Dendritic cell treated with granulocyte-macrophage colony-stimulating factor and Interleukin-4, amounts not matched to agents 40 ng/mL and 50 ng/mL, for 4 days (primary cell): Measurements from ENCODE around the gene GNLY.
"Not testable (repeated sequence)": the region's sequence is repeated elsewhere in the genome, so short reads cannot be mapped to it uniquely, and the experiment has no call there.

Source experiments
- H3K27ac Mint-ChIP-seq: one replicate; pipeline ENCODE4 v1.8.0; 2022; ENCODE audit warnings: mild to moderate bottlenecking, mixed read lengths
- H3K27me3 Mint-ChIP-seq: one replicate; pipeline ENCODE4 v1.8.0; 2022; ENCODE audit warnings: mild to moderate bottlenecking, mixed read lengths
- H3K36me3 Mint-ChIP-seq: one replicate; pipeline ENCODE4 v1.8.0; 2022; ENCODE audit warnings: low read depth, mixed read lengths
- H3K4me1 Mint-ChIP-seq: one replicate; pipeline ENCODE4 v1.8.0; 2022; ENCODE audit warnings: low read depth, mixed read lengths
- H3K4me3 Mint-ChIP-seq: one replicate; pipeline ENCODE4 v1.8.0; 2022; ENCODE audit warnings: mild to moderate bottlenecking, moderate library complexity, mixed read lengths
- H3K9me3 Mint-ChIP-seq: one replicate; pipeline ENCODE4 v1.8.0; 2022; ENCODE audit warnings: mixed read lengths
- intact Hi-C: fragments of 100-400 bp; cut with micrococcal nuclease; formaldehyde crosslinking; loops from one replicate; pipeline ENCODE4 v1.15.0; 2022

GNLY gene

GRCh38 chr2:85713836-85714235 lies 19.7 kb downstream of the GNLY start:
- no peaks in the 10 kb centered on the region for H3K9me3 Mint-ChIP-seq

DNA sequence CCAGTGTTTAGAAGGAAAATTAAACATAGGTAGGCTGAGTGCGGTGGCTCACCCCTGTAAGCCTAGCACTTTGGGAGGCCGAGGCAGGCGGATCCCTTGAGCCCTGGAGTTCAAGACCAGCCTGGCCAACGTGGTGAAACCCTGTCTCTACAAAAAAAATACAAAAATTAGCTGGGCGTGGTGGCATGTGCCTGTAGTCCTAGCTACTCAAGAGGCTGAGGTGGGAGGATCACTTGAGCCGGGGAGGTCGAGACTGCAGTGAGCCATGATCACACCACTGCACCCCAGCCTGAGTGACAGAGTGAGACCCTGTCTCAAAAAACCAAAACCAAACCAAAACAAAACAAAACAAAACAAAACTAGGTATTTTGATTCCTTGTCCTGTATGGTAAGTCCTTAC lies 20.3 kb downstream of the GNLY start:
- H3K36me3 Mint-ChIP-seq, H3K4me3 Mint-ChIP-seq, H3K27me3 Mint-ChIP-seq, H3K9me3 Mint-ChIP-seq: not testable (repeated sequence)
- peaks cover 81% of the 10 kb centered on the region for H3K4me1 Mint-ChIP-seq
- intact Hi-C loops = loop anchor here (5.0 kb wide), 1 partner anchor 77 kb away; no protein-coding TSS in a partner anchor
- H3K27ac Mint-ChIP-seq = peak overlapping the region; percentile 67

More at GRCh38 chr2:85713836-85714235, 19.7 kb downstream of the GNLY start:
- Mint-ChIP-seq H3K36me3 (no peaks in the 10 kb centered on the region), H3K27ac (peak overlapping the region; percentile 67), H3K4me1 (peaks cover 82% of the 10 kb centered on the region), H3K27me3 (peaks cover 2% of the 10 kb centered on the region), H3K4me3 (no peak overlapping the region)
- intact Hi-C loops = loop anchor here (5.0 kb wide), 1 partner anchor 77 kb away; no protein-coding TSS in a partner anchor

DNA sequence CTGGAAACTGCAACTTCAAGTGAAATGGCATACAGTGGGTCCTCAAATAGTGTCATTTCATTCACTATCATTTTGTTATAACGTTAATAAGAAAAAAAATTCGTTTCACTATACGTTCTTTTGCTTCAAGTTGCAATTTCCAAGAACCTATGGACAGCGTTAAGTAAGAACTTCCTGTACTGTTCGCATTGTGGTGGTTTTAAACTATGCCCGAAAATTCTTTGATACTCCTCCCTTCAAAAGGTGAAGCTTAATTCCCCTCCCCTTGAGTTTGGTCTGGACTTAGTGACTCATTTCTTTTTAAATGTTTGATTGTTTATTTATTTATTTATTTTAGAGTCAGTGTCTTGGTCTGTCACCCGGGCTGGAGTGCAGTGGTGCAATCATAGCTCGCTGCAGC lies 20.7 kb downstream of the GNLY start:
- Mint-ChIP-seq H3K9me3 (no peaks in the 10 kb centered on the region), H3K27me3 (peaks cover 2% of the 10 kb centered on the region), H3K36me3 (no peaks in the 10 kb centered on the region), H3K27ac (no peak overlapping the region), H3K4me1 (peaks cover 81% of the 10 kb centered on the region), H3K4me3 (no peak overlapping the region)
- intact Hi-C loops = loop anchor here (5.0 kb wide), 2 partner anchors 38 to 78 kb away; no protein-coding TSS in a partner anchor

DNA sequence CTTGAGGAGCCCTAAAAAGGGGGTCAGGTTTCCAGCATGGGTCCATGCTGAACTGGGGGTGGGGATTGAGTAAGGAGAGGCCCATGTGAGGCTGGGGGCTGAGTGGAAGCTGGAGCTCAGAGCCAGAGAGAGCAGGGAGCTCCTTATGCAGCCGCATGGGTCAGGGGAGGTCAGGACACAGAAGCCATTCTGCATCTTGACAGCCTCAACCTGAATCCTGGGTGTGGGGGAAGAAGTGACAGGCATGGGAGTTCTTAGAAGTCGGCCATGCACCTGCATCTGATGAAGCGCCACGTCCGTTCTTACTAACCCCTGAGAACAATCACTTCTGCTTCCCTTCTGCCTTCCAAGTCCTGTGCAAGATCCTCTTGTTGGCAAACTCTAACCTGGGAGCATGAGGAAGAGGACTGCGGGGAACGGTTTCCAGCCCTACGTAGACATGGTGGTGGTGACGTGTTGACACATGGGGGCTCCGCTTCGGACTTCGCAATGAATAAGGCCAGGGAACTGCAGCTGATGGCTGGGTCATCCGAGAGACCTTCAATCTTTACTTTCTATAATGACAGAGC lies 22.3 kb downstream of the GNLY start:
- no peaks in the 10 kb centered on the region for H3K36me3 Mint-ChIP-seq
- no peaks in the 10 kb centered on the region for H3K9me3 Mint-ChIP-seq
- H3K27ac Mint-ChIP-seq = peak overlapping the region; percentile 26

GRCh38 chr2:85717308-85718008 lies 23.3 kb downstream of the GNLY start:
- intact Hi-C loops = loop anchor here (5.0 kb wide), 1 partner anchor 40 kb away; no protein-coding TSS in a partner anchor
- Mint-ChIP-seq H3K9me3 (no peaks in the 10 kb centered on the region), H3K4me3 (no peak overlapping the region), H3K36me3 (no peaks in the 10 kb centered on the region), H3K27ac (no peak overlapping the region), H3K27me3 (peaks cover 3% of the 10 kb centered on the region), H3K4me1 (peaks cover 62% of the 10 kb centered on the region)

More for the DNA sequence above, 22.3 kb downstream of the GNLY start:
- Mint-ChIP-seq H3K4me1 (peaks cover 71% of the 10 kb centered on the region), H3K27me3 (peaks cover 3% of the 10 kb centered on the region), H3K4me3 (no peak overlapping the region)
- intact Hi-C loops = loop anchor here (5.0 kb wide), 1 partner anchor 39 kb away; no protein-coding TSS in a partner anchor

DNA sequence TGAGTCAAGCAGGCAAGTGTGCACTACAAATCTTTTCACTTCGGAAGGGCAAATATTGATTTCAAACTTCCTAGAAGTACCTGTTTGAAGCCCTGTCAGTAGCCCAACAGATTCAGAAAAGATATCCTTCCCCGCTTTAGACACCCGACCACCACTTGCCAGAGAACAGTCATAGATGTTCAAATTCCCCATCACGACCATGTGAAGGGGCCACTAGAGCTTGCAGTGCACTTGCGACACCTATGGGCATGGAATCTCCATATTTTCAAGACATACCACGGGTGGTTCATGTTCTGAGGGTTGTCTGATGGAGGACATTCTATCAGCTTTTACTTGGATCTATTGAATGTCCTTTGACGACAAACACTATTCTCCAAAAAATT lies 23.8 kb downstream of the GNLY start:
- intact Hi-C loops = loop anchor here (5.0 kb wide), 1 partner anchor 41 kb away; no protein-coding TSS in a partner anchor
- Mint-ChIP-seq H3K4me3 (no peak overlapping the region), H3K4me1 (peaks cover 56% of the 10 kb centered on the region), H3K27ac (peak overlapping the region; percentile 42), H3K9me3 (no peaks in the 10 kb centered on the region), H3K27me3 (peaks cover 3% of the 10 kb centered on the region), H3K36me3 (no peaks in the 10 kb centered on the region)

GRCh38 chr2:85718885-85719492 lies 24.8 kb downstream of the GNLY start:
- Mint-ChIP-seq H3K36me3 (no peaks in the 10 kb centered on the region), H3K4me1 (peaks cover 55% of the 10 kb centered on the region), H3K4me3 (no peak overlapping the region), H3K27me3 (peaks cover 3% of the 10 kb centered on the region), H3K9me3 (no peaks in the 10 kb centered on the region), H3K27ac (peak overlapping the region; percentile 42)
- intact Hi-C loops = loop anchor here (5.0 kb wide), 1 partner anchor 42 kb away; no protein-coding TSS in a partner anchor

GRCh38 chr2:85719609-85720240 lies 25.6 kb downstream of the GNLY start:
- no peak overlapping the region for H3K4me3 Mint-ChIP-seq
- intact Hi-C loops = loop anchor here (5.0 kb wide), 1 partner anchor 42 kb away; no protein-coding TSS in a partner anchor
- peaks cover 58% of the 10 kb centered on the region for H3K4me1 Mint-ChIP-seq
- no peak overlapping the region for H3K27ac Mint-ChIP-seq
- H3K36me3 Mint-ChIP-seq = no peaks in the 10 kb centered on the region
- peaks cover 3% of the 10 kb centered on the region for H3K27me3 Mint-ChIP-seq
- H3K9me3 Mint-ChIP-seq = no peaks in the 10 kb centered on the region

DNA sequence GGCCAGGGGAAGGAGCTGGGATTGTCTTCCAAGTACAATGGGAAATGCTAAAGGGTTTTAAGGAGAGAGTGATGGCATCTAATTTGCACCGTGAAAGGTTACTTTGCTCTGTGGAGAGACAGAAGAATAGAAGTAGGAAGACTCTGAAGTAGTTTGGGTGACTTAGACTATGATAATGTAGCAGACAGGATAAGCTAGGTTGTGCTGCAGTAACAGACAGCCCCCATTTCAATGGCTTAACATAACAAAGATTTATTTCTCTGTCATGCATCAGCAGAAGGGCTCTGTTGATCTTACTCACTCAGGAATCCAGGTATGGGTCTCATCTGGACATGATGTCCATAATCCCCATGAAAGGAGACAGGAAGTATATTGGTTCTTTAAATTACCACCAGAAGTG lies 26.4 kb downstream of the GNLY start:
- Mint-ChIP-seq H3K9me3 (no peaks in the 10 kb centered on the region), H3K27ac (no peak overlapping the region), H3K27me3 (peaks cover 3% of the 10 kb centered on the region), H3K4me3 (no peak overlapping the region), H3K36me3 (no peaks in the 10 kb centered on the region), H3K4me1 (peaks cover 59% of the 10 kb centered on the region)
- intact Hi-C loops = no loop called here

DNA sequence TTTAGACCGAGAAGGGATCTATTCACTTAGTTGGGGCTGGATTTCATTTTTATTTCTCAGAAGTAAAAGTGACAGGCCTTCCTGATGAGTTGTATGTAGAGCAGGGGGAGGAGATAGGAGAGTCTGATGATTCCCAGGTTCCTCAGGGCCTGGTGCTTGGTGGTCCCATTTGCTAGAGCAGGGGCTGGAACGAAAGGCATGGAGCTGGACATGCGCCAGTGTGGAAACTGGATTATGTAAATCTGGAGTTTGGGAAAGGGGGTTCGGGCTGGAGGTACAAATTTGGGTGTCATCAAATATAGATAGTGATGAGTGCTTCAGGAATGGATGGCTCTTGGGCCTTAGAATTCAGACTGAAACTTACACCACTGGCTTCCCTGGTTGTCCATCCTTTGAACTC lies 27.5 kb downstream of the GNLY start:
- Mint-ChIP-seq H3K27ac (no peak overlapping the region), H3K27me3 (peaks cover 3% of the 10 kb centered on the region), H3K4me1 (peaks cover 51% of the 10 kb centered on the region), H3K4me3 (no peak overlapping the region), H3K36me3 (no peaks in the 10 kb centered on the region), H3K9me3 (no peaks in the 10 kb centered on the region)
- intact Hi-C loops = no loop called here

- Mint-ChIP-seq H3K9me3 (no peaks in the 10 kb centered on the region), H3K4me1 (peaks cover 49% of the 10 kb centered on the region), H3K27me3 (peaks cover 3% of the 10 kb centered on the region), H3K27ac (no peak overlapping the region), H3K36me3 (no peaks in the 10 kb centered on the region), H3K4me3 (no peak overlapping the region)
- intact Hi-C loops = no loop called here
Observed at GRCh38 chr2:85722519-85722918, 28.4 kb downstream of the GNLY start.

DNA sequence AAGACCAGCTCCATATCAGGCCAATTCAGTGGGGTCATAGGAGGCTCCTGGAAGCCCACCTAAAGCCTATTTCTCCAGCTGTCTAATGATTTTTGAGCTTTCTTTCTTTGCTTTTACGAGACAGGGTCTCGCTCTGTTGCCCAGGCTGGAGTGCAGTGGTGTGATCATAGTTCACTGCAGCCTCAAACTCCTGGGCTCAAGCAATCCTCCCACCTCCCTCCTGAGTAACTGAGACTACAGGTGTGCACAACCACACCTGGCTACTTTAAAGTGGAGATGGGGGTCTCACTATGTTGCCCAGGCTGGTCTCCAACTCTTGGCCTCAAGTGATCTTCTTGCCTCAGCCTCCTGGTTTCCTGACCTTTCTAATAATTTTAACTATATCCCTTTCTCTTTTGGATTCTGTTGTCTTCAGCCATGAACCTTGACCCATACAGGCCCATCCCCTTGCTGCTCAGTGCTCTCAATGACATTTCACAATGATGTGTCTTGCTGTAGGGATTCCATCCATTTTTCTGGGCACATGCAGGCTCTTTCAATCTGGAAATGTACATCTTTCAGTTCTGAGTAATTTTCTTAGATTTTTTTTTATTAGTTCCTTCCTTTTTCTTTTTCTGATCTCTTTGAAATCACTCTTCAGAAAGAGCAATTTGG lies 29.7 kb downstream of the GNLY start:
- H3K27me3 Mint-ChIP-seq = peaks cover 1% of the 10 kb centered on the region
- intact Hi-C loops = no loop called here
- H3K4me1 Mint-ChIP-seq = peaks cover 56% of the 10 kb centered on the region
- no peaks in the 10 kb centered on the region for H3K9me3 Mint-ChIP-seq
- no peaks in the 10 kb centered on the region for H3K36me3 Mint-ChIP-seq
- no peak overlapping the region for H3K4me3 Mint-ChIP-seq
- H3K27ac Mint-ChIP-seq = peak overlapping the region; percentile 37

DNA sequence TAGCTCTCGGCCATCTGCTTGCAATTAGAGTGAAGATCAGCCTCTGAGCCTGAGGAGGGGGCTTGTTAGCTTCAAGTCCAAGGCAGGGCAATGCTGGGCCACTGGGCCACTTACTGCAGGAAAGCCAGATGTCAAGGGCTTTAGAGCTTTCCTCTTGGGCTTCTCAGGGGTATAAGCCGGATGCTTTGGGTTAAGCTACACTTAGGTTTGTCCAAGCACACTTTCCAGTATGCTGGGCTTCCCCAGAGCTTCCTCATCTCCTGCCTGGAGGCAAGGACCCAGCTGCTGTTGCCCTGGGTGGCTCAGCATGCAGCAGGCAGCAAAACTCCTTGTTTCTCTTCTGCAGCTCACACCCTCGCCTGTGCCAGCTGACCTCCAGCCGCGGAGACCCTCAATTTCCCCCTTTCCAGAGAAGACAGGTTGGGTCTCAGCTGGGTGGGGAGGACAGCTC lies 30.6 kb downstream of the GNLY start:
- Mint-ChIP-seq H3K36me3 (no peaks in the 10 kb centered on the region), H3K4me3 (no peak overlapping the region), H3K27ac (peak overlapping the region; percentile 37), H3K4me1 (peaks cover 55% of the 10 kb centered on the region), H3K27me3 (peaks cover 8% of the 10 kb centered on the region), H3K9me3 (no peaks in the 10 kb centered on the region)
- intact Hi-C loops = no loop called here
